G401.6 (cell line): ENCODE data around the gene MYDGF.

ENCODE experiments used
- FAIRE-seq: peaks from 2 replicates; lab custom pipeline; 2012; peaks lifted over from hg19 to GRCh38; lab: Jason Lieb, UNC

Gene MYDGF

GRCh38 chr19:4640247-4641000 is 29.7 kb downstream of the MYDGF start:
- no peak for FAIRE-seq

GRCh38 chr19:4639531-4640246 is 30.5 kb downstream of the MYDGF start:
- no peak for FAIRE-seq

GRCh38 chr19:4638828-4639530 is 31.2 kb downstream of the MYDGF start, which contains the start of gene TNFAIP8L1:
Gene TNFAIP8L1, plus strand, starts transcription at chr19:4639516. Its CDS starts 12,354 bp downstream, at chr19:4651870.
- no peak for FAIRE-seq

GRCh38 chr19:4638317-4638716 is 31.8 kb downstream of the MYDGF start:
- no peak for FAIRE-seq

GRCh38 chr19:4636761-4637160 is 33.4 kb downstream of the MYDGF start:
- FAIRE-seq: no peak

GRCh38 chr19:4636151-4636717 is 33.9 kb downstream of the MYDGF start:
- FAIRE-seq: no peak

GRCh38 chr19:4635754-4636116 is 34.4 kb downstream of the MYDGF start:
- no peak for FAIRE-seq

- FAIRE-seq: no peak
Measured at GRCh38 chr19:4633140-4633967, 36.8 kb downstream of the MYDGF start.

- peak; percentile 95 for FAIRE-seq
Measured at GRCh38 chr19:4624733-4625362, 45.3 kb downstream of the MYDGF start.

GRCh38 chr19:4624301-4624700 is 45.8 kb downstream of the MYDGF start:
- no peak for FAIRE-seq

GRCh38 chr19:4622695-4623421 is 47.3 kb downstream of the MYDGF start:
- FAIRE-seq: no peak

- no peak for FAIRE-seq
Measured at GRCh38 chr19:4620675-4621074, 49.5 kb downstream of the MYDGF start.

- FAIRE-seq: no peak
Measured at GRCh38 chr19:4619668-4620294, 50.4 kb downstream of the MYDGF start.

- no peak for FAIRE-seq
Measured at GRCh38 chr19:4618019-4618418, 52.1 kb downstream of the MYDGF start.

GRCh38 chr19:4613254-4613751 is 56.8 kb downstream of the MYDGF start:
- FAIRE-seq: peak; percentile 6

- no peak for FAIRE-seq
Measured at GRCh38 chr19:4609878-4610511, 60.1 kb downstream of the MYDGF start.
